Measurements from ENCODE around the gene PGAM1.

DNA sequence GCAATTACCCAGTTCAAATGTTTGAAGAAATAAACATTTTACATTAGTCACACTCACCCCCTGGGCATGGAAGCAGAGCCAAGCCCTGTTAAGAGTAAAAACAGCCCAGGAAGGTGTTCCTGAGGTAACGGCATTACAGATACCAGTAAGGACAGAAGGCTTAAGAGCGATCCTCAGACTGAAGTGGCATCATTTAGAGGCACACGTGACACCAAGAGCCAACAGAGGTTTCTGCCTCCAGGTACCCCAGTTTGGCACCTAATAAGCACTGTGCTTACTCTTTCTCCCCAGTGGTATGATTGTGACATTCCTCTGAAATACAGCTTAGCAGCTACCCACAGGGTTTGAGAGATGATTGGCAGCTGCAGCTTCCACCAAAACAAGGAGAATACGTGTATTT, 55.1 kb downstream of the PGAM1 start:
- TF ChIP-seq POLR2AphosphoS5 (IDR thresholded peaks at IDR 0.05) (no peak), EZH2 (IDR thresholded peaks at IDR 0.05; ENCODE audit: borderline replicate concordance, insufficient read depth, low read length, poor library complexity, severe bottlenecking) (no peak), EP300 (conservative IDR thresholded peaks at IDR 0.05; ENCODE audit: poor library complexity, severe bottlenecking) (no peak), TAF1 (IDR thresholded peaks at IDR 0.05; ENCODE audit: low read depth) (no peak), RAD21 (conservative IDR thresholded peaks at IDR 0.05) (no peak), SMC3 (conservative IDR thresholded peaks at IDR 0.05; ENCODE audit: poor library complexity) (no peak), MXI1 (conservative IDR thresholded peaks at IDR 0.05; ENCODE audit: poor library complexity, severe bottlenecking) (no peak)
- TF ChIP-seq, protein P1, sequence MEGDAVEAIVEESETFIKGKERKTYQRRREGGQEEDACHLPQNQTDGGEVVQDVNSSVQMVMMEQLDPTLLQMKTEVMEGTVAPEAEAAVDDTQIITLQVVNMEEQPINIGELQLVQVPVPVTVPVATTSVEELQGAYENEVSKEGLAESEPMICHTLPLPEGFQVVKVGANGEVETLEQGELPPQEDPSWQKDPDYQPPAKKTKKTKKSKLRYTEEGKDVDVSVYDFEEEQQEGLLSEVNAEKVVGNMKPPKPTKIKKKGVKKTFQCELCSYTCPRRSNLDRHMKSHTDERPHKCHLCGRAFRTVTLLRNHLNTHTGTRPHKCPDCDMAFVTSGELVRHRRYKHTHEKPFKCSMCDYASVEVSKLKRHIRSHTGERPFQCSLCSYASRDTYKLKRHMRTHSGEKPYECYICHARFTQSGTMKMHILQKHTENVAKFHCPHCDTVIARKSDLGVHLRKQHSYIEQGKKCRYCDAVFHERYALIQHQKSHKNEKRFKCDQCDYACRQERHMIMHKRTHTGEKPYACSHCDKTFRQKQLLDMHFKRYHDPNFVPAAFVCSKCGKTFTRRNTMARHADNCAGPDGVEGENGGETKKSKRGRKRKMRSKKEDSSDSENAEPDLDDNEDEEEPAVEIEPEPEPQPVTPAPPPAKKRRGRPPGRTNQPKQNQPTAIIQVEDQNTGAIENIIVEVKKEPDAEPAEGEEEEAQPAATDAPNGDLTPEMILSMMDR (IDR thresholded peaks at IDR 0.05; ENCODE audit: poor library complexity, severe bottlenecking): no peak
- TF ChIP-seq, protein P2, sequence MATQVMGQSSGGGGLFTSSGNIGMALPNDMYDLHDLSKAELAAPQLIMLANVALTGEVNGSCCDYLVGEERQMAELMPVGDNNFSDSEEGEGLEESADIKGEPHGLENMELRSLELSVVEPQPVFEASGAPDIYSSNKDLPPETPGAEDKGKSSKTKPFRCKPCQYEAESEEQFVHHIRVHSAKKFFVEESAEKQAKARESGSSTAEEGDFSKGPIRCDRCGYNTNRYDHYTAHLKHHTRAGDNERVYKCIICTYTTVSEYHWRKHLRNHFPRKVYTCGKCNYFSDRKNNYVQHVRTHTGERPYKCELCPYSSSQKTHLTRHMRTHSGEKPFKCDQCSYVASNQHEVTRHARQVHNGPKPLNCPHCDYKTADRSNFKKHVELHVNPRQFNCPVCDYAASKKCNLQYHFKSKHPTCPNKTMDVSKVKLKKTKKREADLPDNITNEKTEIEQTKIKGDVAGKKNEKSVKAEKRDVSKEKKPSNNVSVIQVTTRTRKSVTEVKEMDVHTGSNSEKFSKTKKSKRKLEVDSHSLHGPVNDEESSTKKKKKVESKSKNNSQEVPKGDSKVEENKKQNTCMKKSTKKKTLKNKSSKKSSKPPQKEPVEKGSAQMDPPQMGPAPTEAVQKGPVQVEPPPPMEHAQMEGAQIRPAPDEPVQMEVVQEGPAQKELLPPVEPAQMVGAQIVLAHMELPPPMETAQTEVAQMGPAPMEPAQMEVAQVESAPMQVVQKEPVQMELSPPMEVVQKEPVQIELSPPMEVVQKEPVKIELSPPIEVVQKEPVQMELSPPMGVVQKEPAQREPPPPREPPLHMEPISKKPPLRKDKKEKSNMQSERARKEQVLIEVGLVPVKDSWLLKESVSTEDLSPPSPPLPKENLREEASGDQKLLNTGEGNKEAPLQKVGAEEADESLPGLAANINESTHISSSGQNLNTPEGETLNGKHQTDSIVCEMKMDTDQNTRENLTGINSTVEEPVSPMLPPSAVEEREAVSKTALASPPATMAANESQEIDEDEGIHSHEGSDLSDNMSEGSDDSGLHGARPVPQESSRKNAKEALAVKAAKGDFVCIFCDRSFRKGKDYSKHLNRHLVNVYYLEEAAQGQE (IDR thresholded peaks at IDR 0.05; ENCODE audit: borderline replicate concordance): no peak

All from neural cell (in vitro differentiated cells).